GM12878 (cell line): ENCODE data around the gene SLC38A3. TPM values are rescaled to one million over a fixed set of nuclear protein-coding genes. Genes with fewer than 3 reads are reported as not detected.

ENCODE experiments used
- ATAC-seq: fragments of 200-7000 bp; cut with Tn5 transposase; 3 replicates; pipeline ENCODE4 v1.9.1; 2020; ENCODE audit warnings: mild to moderate bottlenecking, moderate library complexity
- BruUV-seq: library from RNA; stranded (reverse); fragments of 400-500 nt; replicated peaks from 2 replicates; lab custom pipeline; 2021; lab: Mats Ljungman, UMichigan
- CTCF ChIA-PET: fragments of 300-600 bp; sonication (Branson Sonifier 250); formaldehyde crosslinking; extraction: SDS; loops from one replicate; lab custom pipeline; 2021; ENCODE audit warnings: inconsistent platforms; lab: Yijun Ruan, JAX
- POLR2A ChIA-PET: fragments of 350-600 bp; formaldehyde crosslinking; extraction: SDS; loops from one replicate; lab custom pipeline; 2021; ENCODE audit warnings: inconsistent platforms; lab: Charles Lee
- RAD21 ChIA-PET: fragments of 300-600 bp; sonication (Branson Sonifier 250); formaldehyde crosslinking; loops from one replicate; lab custom pipeline; 2023; ENCODE audit warnings: antibody characterized with exemption; ENCODE audit not compliant: unreplicated experiment; lab: Charles Lee
- SMC1A ChIA-PET: fragments of 300-600 bp; sonication (Branson Sonifier 250); formaldehyde crosslinking; loops from one replicate; lab custom pipeline; 2023; ENCODE audit not compliant: unreplicated experiment, uncharacterized antibody; lab: Charles Lee
- DNase-seq: peaks from one replicate; pipeline ENCODE4 v3.0.0-alpha.2; 2011; ENCODE audit warnings: low read depth, low spot score
- FAIRE-seq: peaks from 3 replicates; lab custom pipeline; 2011; peaks lifted over from hg19 to GRCh38; lab: Jason Lieb, UNC
- H2AFZ ChIP-seq: 2 replicates; pipeline ENCODE4 v1.6.0; 2011; ENCODE audit warnings: low read depth, low read length, control low read depth; ENCODE audit not compliant: control insufficient read depth
- H3K27ac ChIP-seq: 2 replicates; pipeline ENCODE4 v1.5.1; 2011; ENCODE audit warnings: control low read depth; ENCODE audit not compliant: control insufficient read depth, insufficient read depth
- H3K27me3 ChIP-seq, 2 experiments: replicated peaks in 1 of 2; 2 replicates each; pipeline versions ENCODE4 v1.6.0 to v1.6.1; 2011; ENCODE audit warnings: low read length in 1 of 2; ENCODE audit not compliant: control insufficient read depth in 2 of 2, insufficient read depth in 2 of 2
- H3K36me3 ChIP-seq, 2 experiments: 2 replicates each; pipeline ENCODE4 v1.5.1; 2011; ENCODE audit warnings: low read length in 1 of 2; ENCODE audit not compliant: control insufficient read depth in 2 of 2, insufficient read depth in 2 of 2
- H3K4me1 ChIP-seq: 2 replicates; pipeline ENCODE4 v1.6.1; 2011; ENCODE audit warnings: mild to moderate bottlenecking, low read length, moderate library complexity, mixed read lengths; ENCODE audit not compliant: control insufficient read depth, insufficient read depth
- H3K4me2 ChIP-seq: 2 replicates; pipeline ENCODE4 v1.6.0; 2011; ENCODE audit warnings: control low read depth; ENCODE audit not compliant: control insufficient read depth, insufficient read depth
- H3K4me3 ChIP-seq: fragments of 200-600 bp; sonication (generic); 2 replicates; pipeline ENCODE4 v1.5.1; 2016
- H3K79me2 ChIP-seq: 2 replicates; pipeline ENCODE4 v1.6.0; 2011; ENCODE audit warnings: low read length; ENCODE audit not compliant: control insufficient read depth, insufficient read depth
- H3K9ac ChIP-seq: 2 replicates; pipeline ENCODE4 v1.8.0; 2011; ENCODE audit warnings: low read length, control low read depth, mixed read lengths; ENCODE audit not compliant: control insufficient read depth, insufficient read depth
- H3K9me3 ChIP-seq: replicated peaks from 3 replicates; pipeline ENCODE4 v1.5.1; 2011; ENCODE audit warnings: mild to moderate bottlenecking, low read length; ENCODE audit not compliant: control insufficient read depth, insufficient read depth
- H4K20me1 ChIP-seq: 2 replicates; pipeline ENCODE4 v1.6.0; 2011; ENCODE audit not compliant: control insufficient read depth, insufficient read depth
- BCL11A ChIP-seq: IDR thresholded peaks from 2 replicates; pipeline ENCODE4 v1.6.1; 2011; ENCODE audit warnings: low read depth, low read length
- CHD4 ChIP-seq: fragments of 200-600 bp; sonication (generic); IDR thresholded peaks from 2 replicates; pipeline ENCODE4 v1.6.1; 2016; ENCODE audit warnings: mild to moderate bottlenecking
- FOXK2 ChIP-seq: fragments of 450-650 bp; IDR thresholded peaks from 2 replicates; pipeline ENCODE4 v1.6.1; 2017; ENCODE audit warnings: mild to moderate bottlenecking, moderate library complexity
- FOXM1 ChIP-seq: IDR thresholded peaks from 2 replicates; pipeline ENCODE4 v1.6.1; 2012; ENCODE audit warnings: low read depth, mild to moderate bottlenecking, inconsistent platforms, low read length, moderate library complexity
- HCFC1 ChIP-seq: fragments of 150-350 bp; IDR thresholded peaks from 2 replicates; pipeline ENCODE4 v1.6.1; 2014; ENCODE audit warnings: low read length
- SPI1 ChIP-seq: IDR thresholded peaks from 2 replicates; pipeline ENCODE4 v1.6.1; 2011; ENCODE audit warnings: low read depth, mild to moderate bottlenecking, low read length, moderate library complexity, borderline replicate concordance; ENCODE audit not compliant: insufficient read depth
- YY1 ChIP-seq: IDR thresholded peaks from 2 replicates; pipeline ENCODE4 v1.6.1; 2011; ENCODE audit warnings: low read depth, mild to moderate bottlenecking, low read length
- ZBTB4 ChIP-seq: fragments of 450-650 bp; formaldehyde crosslinking; IDR thresholded peaks from 2 replicates; pipeline ENCODE4 v1.4.0; 2022; ENCODE audit warnings: mild to moderate bottlenecking, moderate library complexity
- WGBS: methylation state at CpG from one replicate; pipeline ENCODE4 v1.1.6; 2016; ENCODE audit warnings: low lambda C conversion rate; ENCODE audit not compliant: insufficient replicate concordance, insufficient coverage; ENCODE audit errors: missing lambda C conversion rate; 5-methylcytosine and 5-hydroxymethylcytosine counted together
- in situ Hi-C: fragments of 300-500 bp; cut with MboI; formaldehyde crosslinking; loops from 9 replicates; pipeline ENCODE4 v1.14.3; 2018; ENCODE audit warnings: mixed read lengths
- intact Hi-C: fragments of 100-400 bp; cut with micrococcal nuclease; formaldehyde crosslinking; loops from one replicate; pipeline ENCODE4 v1.14.2; 2022; ENCODE audit not compliant: unreplicated experiment
- polyA plus RNA-seq, 11 experiments: library from polyadenylated mRNA; depleted of rRNA in 4 of 11; unstranded in 6 of 11; stranded (reverse) in 5 of 11; fragments of >200 nt; fragmentation: Nextera tagmentation in 4 of 11; fragmentation: Illumina TruSeq in 1 of 11; extraction: Ambion mirVana in 4 of 11; extraction: Trizol in 1 of 11; gene quantifications; 1 replicate in 1 of 11; 2 replicates in 10 of 11; pipeline versions ENCODE4 v1.2.1 to v1.2.3, GENCODE V29; 2011 to 2016; ENCODE audit warnings: inconsistent platforms in 2 of 11, missing spikeins in 2 of 11, low read depth in 1 of 11
- total RNA-seq, 4 experiments: library from RNA; depleted of rRNA in 3 of 4; stranded (reverse); fragments of >200 nt in 3 of 4; fragmentation: Illumina TruSeq in 1 of 4; extraction: Trizol in 1 of 4; gene quantifications; 2 replicates each; pipeline versions ENCODE4 v1.2.1 to v1.2.3, GENCODE V29; 2013 to 2021

Gene SLC38A3
- total and polyA plus RNA-seq, 10 of the 15 experiments (the other 5 are each of a cell fraction or from before 2014, with no cell fraction given): 0.14 TPM; not detected in 9

GRCh38 chr3:50219285-50219684 lies 14.2 kb downstream of the SLC38A3 start:
- TF ChIP-seq YY1 (no peak), CHD4 (no peak), FOXK2 (no peak), ZBTB4 (no peak), HCFC1 (no peak), FOXM1 (no peak), BCL11A (no peak), SPI1 (no peak)
- BruUV-seq: no TSS peak
- no peaks in the 10 kb centered on the region for H3K79me2 ChIP-seq
- H3K9ac ChIP-seq: no peak overlapping the region
- WGBS: 51% methylated on average over 5 of the region's 5 CpGs
- in situ Hi-C loops (no loop called here), intact Hi-C loops (no loop called here)
- H3K4me3 ChIP-seq: no peak overlapping the region
- SMC1A ChIA-PET: interaction anchor here (0.7 kb wide), 1 partner anchor 102 kb away, joined by 3 read pairs; no protein-coding TSS in a partner anchor
- RAD21 ChIA-PET: interaction anchor here (3.2 kb wide), 1 partner anchor 24 kb away, joined by 14 read pairs; no protein-coding TSS in a partner anchor
- ATAC-seq (no peak), DNase-seq (no peak), FAIRE-seq (no peak)
- H3K27me3 ChIP-seq: no peaks in the 10 kb centered on the region; a peak in 2 of 4 replicates
- no peak overlapping the region for H3K4me2 ChIP-seq
- H3K9me3 ChIP-seq: no peaks in the 10 kb centered on the region
- H3K27ac ChIP-seq: no peak overlapping the region
- no peak overlapping the region for H2AFZ ChIP-seq
- no peaks in the 10 kb centered on the region for H3K36me3 ChIP-seq
- POLR2A ChIA-PET: no interaction called here
- CTCF ChIA-PET: interaction anchor here (0.9 to 3.3 kb wide), 4 partner anchors 24 to 41 kb away, joined by 3 to 25 read pairs (median 4); partner anchors contain the start of gene GNAT1
- peaks cover 3% of the 10 kb centered on the region; the same call in 1 of the 2 replicates for H3K4me1 ChIP-seq
- no peaks in the 10 kb centered on the region for H4K20me1 ChIP-seq
